ENCODE results near the gene LRRC8A. TPM values are rescaled to one million over a fixed set of nuclear protein-coding genes. Genes with fewer than 3 reads are reported as not detected.
A peak's percentile ranks its signal among the peaks of the same experiment; 100 is the strongest.
"Not testable (repeated sequence)": the region's sequence is repeated elsewhere in the genome, so short reads cannot be mapped to it uniquely, and the experiment has no call there.

LRRC8A gene
- polyA plus RNA-seq (ENCODE audit: insufficient read length), result 24.2 TPM
- long read RNA-seq, donor 1, full-length matches to known transcripts, result 7 of 39 reads
- long read RNA-seq, donor 1, partial matches to known transcripts, result 32 of 39 reads
- long read RNA-seq, donor 1, other reads (novel, unspliced or antisense), result 0 of 39 reads
- long read RNA-seq, donor 2, full-length matches to known transcripts, result 2 of 8 reads
- long read RNA-seq, donor 2, partial matches to known transcripts, result 6 of 8 reads
- long read RNA-seq, donor 2, other reads (novel, unspliced or antisense), result 0 of 8 reads
- long read RNA-seq, donor 3, full-length matches to known transcripts, result 4 of 17 reads
- long read RNA-seq, donor 3, partial matches to known transcripts, result 13 of 17 reads
- long read RNA-seq, donor 3, other reads (novel, unspliced or antisense), result 0 of 17 reads
- long read RNA-seq, donor 4, result 0 reads
- long read RNA-seq, donor 5, full-length matches to known transcripts, result 5 of 5 reads
- long read RNA-seq, donor 5, partial matches to known transcripts, result 0 of 5 reads
- long read RNA-seq, donor 5, other reads (novel, unspliced or antisense), result 0 of 5 reads
- long read RNA-seq, donor 6, partial matches to known transcripts, result 14 of 14 reads
- long read RNA-seq, donor 6, other reads (novel, unspliced or antisense), result 0 of 14 reads
- long read RNA-seq, donor 7, full-length matches to known transcripts, result 2 of 11 reads
- long read RNA-seq, donor 7, partial matches to known transcripts, result 9 of 11 reads
- long read RNA-seq, donor 7, other reads (novel, unspliced or antisense), result 0 of 11 reads
- long read RNA-seq, donor 8, full-length matches to known transcripts, result 1 of 1 reads
- long read RNA-seq, donor 8, partial matches to known transcripts, result 0 of 1 reads
- long read RNA-seq, donor 8, other reads (novel, unspliced or antisense), result 0 of 1 reads

GRCh38 chr9:128881884-128882676 is at the start of gene LRRC8A, which contains the start of gene KYAT1:
LRRC8A (plus strand) TSS chr9:128882133; CDS start chr9:128907165, 25,032 bp downstream.
KYAT1 (minus strand) TSS chr9:128881950; CDS start chr9:128845405, 36,545 bp downstream.
- DNase-seq, result peak; percentile 96

GRCh38 chr9:128833696-128834095 is 48.2 kb upstream of the LRRC8A start:
- no peak for DNase-seq

- no peak for DNase-seq
Measured at GRCh38 chr9:128835246-128836210, 46.4 kb upstream of the LRRC8A start.

- DNase-seq, result no peak
Measured at GRCh38 chr9:128836509-128837145, 45.3 kb upstream of the LRRC8A start.

GRCh38 chr9:128838338-128838737 is 43.6 kb upstream of the LRRC8A start:
- no peak for DNase-seq

GRCh38 chr9:128840524-128840923 is 41.4 kb upstream of the LRRC8A start:
- no peak for DNase-seq

- no peak for DNase-seq
Measured at GRCh38 chr9:128841694-128842492, 40.0 kb upstream of the LRRC8A start.

- DNase-seq, result not testable (repeated sequence)
Measured at GRCh38 chr9:128843171-128843570, 38.8 kb upstream of the LRRC8A start.

- DNase-seq, result no peak
Measured at GRCh38 chr9:128845186-128845931, 36.6 kb upstream of the LRRC8A start.

GRCh38 chr9:128846680-128847030 is 35.3 kb upstream of the LRRC8A start:
- DNase-seq, result no peak

- DNase-seq, result no peak
Measured at GRCh38 chr9:128847803-128848202, 34.1 kb upstream of the LRRC8A start.

- DNase-seq, result not testable (repeated sequence)
Measured at GRCh38 chr9:128851024-128851423, 30.9 kb upstream of the LRRC8A start.

- not testable (repeated sequence) for DNase-seq
Measured at GRCh38 chr9:128851779-128852600, 29.9 kb upstream of the LRRC8A start.

- DNase-seq, result not testable (repeated sequence)
Measured at GRCh38 chr9:128852646-128853045, 29.3 kb upstream of the LRRC8A start.

GRCh38 chr9:128854454-128854853 is 27.5 kb upstream of the LRRC8A start:
- DNase-seq, result not testable (repeated sequence)

GRCh38 chr9:128858476-128858875 is 23.5 kb upstream of the LRRC8A start:
- not testable (repeated sequence) for DNase-seq

GRCh38 chr9:128860937-128861336 is 21.0 kb upstream of the LRRC8A start:
- DNase-seq, result no peak

GRCh38 chr9:128861501-128861900 is 20.4 kb upstream of the LRRC8A start:
- no peak for DNase-seq
